Thymus (tissue), 11 donors: ENCODE data around the gene ARHGAP45. TPM values are rescaled to one million over a fixed set of nuclear protein-coding genes. Genes with fewer than 3 reads are reported as not detected.
"Not testable (repeated sequence)": the region's sequence is repeated elsewhere in the genome, so short reads cannot be mapped to it uniquely, and the experiment has no call there.

Experiments used
- DNase-seq, 9 donors: peaks; one replicate each; pipeline ENCODE4 v3.0.0-alpha.2; 2013; ENCODE audit warnings: low spot score in 9 of 9, low read depth in 6 of 9, missing footprints in 1 of 9
- H3K27ac ChIP-seq, 2 donors: one replicate each; pipeline ENCODE4 v1.5.1; 2013; ENCODE audit warnings: control low read depth in 1 of 2, low read depth in 1 of 2, low read length in 1 of 2, mild to moderate bottlenecking in 1 of 2, moderate library complexity in 1 of 2
- H3K27me3 ChIP-seq, 2 donors: one replicate each; pipeline ENCODE4 v1.5.1; 2013; ENCODE audit warnings: low read length in 1 of 2; ENCODE audit not compliant: control insufficient read depth in 2 of 2, insufficient read depth in 1 of 2
- H3K36me3 ChIP-seq, 2 donors: one replicate each; pipeline ENCODE4 v1.5.1; 2013; ENCODE audit warnings: low read length in 1 of 2, mild to moderate bottlenecking in 1 of 2, moderate library complexity in 1 of 2; ENCODE audit not compliant: control insufficient read depth in 2 of 2, insufficient read depth in 2 of 2
- H3K4me1 ChIP-seq, 2 donors: one replicate each; pipeline ENCODE4 v1.5.1; 2013; ENCODE audit warnings: low read length in 2 of 2; ENCODE audit not compliant: control insufficient read depth in 2 of 2, insufficient read depth in 2 of 2
- H3K4me3 ChIP-seq, 2 donors: one replicate each; pipeline ENCODE4 v1.5.1; 2013; ENCODE audit warnings: low read length in 2 of 2, control low read depth in 1 of 2, mild to moderate bottlenecking in 1 of 2
- H3K9me3 ChIP-seq, 2 donors: one replicate each; pipeline ENCODE4 v1.5.1; 2013; ENCODE audit warnings: low read length in 1 of 2, mild to moderate bottlenecking in 1 of 2; ENCODE audit not compliant: control insufficient read depth in 2 of 2, insufficient read depth in 1 of 2
- WGBS: extraction: QIAGEN DNeasy Blood & Tissue Kit; methylation state at CpG from one replicate; pipeline ENCODE4 v1.1.7; 2013; 5-methylcytosine and 5-hydroxymethylcytosine counted together
- polyA plus RNA-seq: library from polyadenylated mRNA; stranded (reverse); fragments of 200-250 nt; gene quantifications from one replicate; pipeline ENCODE4 v1.2.3, GENCODE V29; 2013
- total RNA-seq: library from RNA; stranded (reverse); fragments of 120-200 nt; gene quantifications from one replicate; pipeline ENCODE4 v1.2.4, GENCODE V29; 2013
- donor health status: healthy.

ARHGAP45 gene
- total and polyA plus RNA-seq, 2 donors, result 118 to 295 TPM

DNA sequence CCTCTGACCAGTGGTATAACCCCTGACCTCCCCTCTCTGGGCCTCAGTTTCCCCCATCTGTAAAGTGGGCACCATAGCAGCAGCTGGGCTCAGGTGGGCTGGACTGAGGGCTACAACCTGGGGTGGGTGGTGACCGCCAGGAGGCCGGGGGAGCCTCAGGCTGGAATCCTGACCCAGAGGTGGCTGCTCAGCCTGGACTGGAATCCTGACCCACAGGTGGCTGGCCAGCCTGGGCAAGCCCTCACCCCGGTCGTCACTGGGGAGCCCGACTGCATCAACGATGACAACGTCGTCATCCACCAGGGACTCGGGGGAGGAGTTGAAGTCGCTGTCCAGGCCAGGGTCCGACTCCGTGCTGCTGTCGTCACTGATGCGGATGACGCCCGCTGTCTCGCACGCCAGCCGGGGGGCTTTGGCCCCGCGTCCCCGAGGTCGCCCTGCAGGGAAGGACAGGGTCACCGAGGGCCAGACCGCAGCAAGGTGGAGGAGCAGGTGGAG lies 47.1 kb downstream of the ARHGAP45 start:
- H3K27me3 ChIP-seq, result no peaks in the 10 kb centered on the region
- H3K4me3 ChIP-seq, result no peak overlapping the region
- no peak overlapping the region for H3K27ac ChIP-seq
- no peak for DNase-seq
- H3K9me3 ChIP-seq, result no peaks in the 10 kb centered on the region
- H3K36me3 ChIP-seq, result peaks cover 61 to 87% of the 10 kb centered on the region in 2 donors
- WGBS, result 97% methylated on average over 25 of the region's 25 CpGs
- H3K4me1 ChIP-seq, result peaks cover 3 to 11% of the 10 kb centered on the region in 2 donors

DNA sequence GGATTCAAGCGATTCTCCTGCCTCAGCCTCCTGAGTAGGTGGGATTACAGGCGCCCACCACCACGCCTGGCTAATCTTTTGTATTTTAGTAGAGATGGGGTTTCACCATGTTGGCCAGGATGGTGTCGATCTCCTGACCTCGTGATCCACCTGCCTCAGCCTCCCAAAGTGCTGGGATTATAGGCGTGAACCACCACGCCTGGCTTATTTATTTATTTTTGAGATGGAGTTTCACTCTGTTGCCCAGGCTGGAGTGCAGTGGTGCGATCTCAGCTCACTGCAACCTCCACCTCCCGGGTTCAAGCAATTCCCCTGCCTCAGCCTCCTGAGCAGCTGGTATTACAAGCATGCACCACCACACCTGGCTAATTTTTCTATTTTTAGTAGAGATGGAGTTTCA lies 47.8 kb downstream of the ARHGAP45 start:
- H3K4me1 ChIP-seq, result peaks cover 3 to 11% of the 10 kb centered on the region in 2 donors
- DNase-seq, H3K27me3 ChIP-seq, H3K9me3 ChIP-seq, H3K27ac ChIP-seq, H3K4me3 ChIP-seq: not testable (repeated sequence)
- H3K36me3 ChIP-seq, result peaks cover 66 to 87% of the 10 kb centered on the region in 2 donors
- 97% methylated on average over 9 of the region's 9 CpGs for WGBS

GRCh38 chr19:1115646-1116420 lies 48.9 kb downstream of the ARHGAP45 start:
- H3K36me3 ChIP-seq, result peaks cover 68 to 85% of the 10 kb centered on the region in 2 donors
- no peaks in the 10 kb centered on the region for H3K27me3 ChIP-seq
- WGBS, result 97% methylated on average over 35 of the region's 35 CpGs
- no peak overlapping the region for H3K4me3 ChIP-seq
- no peaks in the 10 kb centered on the region for H3K9me3 ChIP-seq
- H3K27ac ChIP-seq, result no peak overlapping the region
- H3K4me1 ChIP-seq, result peaks cover 3 to 11% of the 10 kb centered on the region in 2 donors
- no peak for DNase-seq

- 97% methylated on average over 52 of the region's 52 CpGs for WGBS
- peaks cover 72 to 88% of the 10 kb centered on the region in 2 donors for H3K36me3 ChIP-seq
- H3K27me3 ChIP-seq, result no peaks in the 10 kb centered on the region
- H3K4me3 ChIP-seq, result no peak overlapping the region
- peaks cover 3 to 11% of the 10 kb centered on the region in 2 donors for H3K4me1 ChIP-seq
- H3K27ac ChIP-seq, result no peak overlapping the region
- DNase-seq, result no peak
- no peaks in the 10 kb centered on the region for H3K9me3 ChIP-seq
Observed at GRCh38 chr19:1116726-1117581, 50.0 kb downstream of the ARHGAP45 start.

GRCh38 chr19:1117654-1118053 lies 50.7 kb downstream of the ARHGAP45 start:
- WGBS, result 94% methylated on average over 16 of the region's 16 CpGs
- Histone ChIP-seq H3K36me3 (peaks cover 71 to 88% of the 10 kb centered on the region in 2 donors), H3K9me3 (no peaks in the 10 kb centered on the region), H3K27me3 (no peaks in the 10 kb centered on the region), H3K27ac (no peak overlapping the region), H3K4me1 (peaks cover 3 to 11% of the 10 kb centered on the region in 2 donors), H3K4me3 (no peak overlapping the region)
- DNase-seq, result no peak

- Histone ChIP-seq H3K27ac (no peak overlapping the region), H3K27me3 (no peaks in the 10 kb centered on the region), H3K4me3 (no peak overlapping the region), H3K36me3 (peaks cover 74 to 91% of the 10 kb centered on the region in 2 donors), H3K9me3 (peaks cover 0 to 4% of the 10 kb centered on the region in 2 donors), H3K4me1 (no peaks in the 10 kb centered on the region)
- WGBS, result 98% methylated on average over 34 of the region's 34 CpGs
- DNase-seq, result no peak
Observed at GRCh38 chr19:1118999-1119398, 52.0 kb downstream of the ARHGAP45 start.

DNA sequence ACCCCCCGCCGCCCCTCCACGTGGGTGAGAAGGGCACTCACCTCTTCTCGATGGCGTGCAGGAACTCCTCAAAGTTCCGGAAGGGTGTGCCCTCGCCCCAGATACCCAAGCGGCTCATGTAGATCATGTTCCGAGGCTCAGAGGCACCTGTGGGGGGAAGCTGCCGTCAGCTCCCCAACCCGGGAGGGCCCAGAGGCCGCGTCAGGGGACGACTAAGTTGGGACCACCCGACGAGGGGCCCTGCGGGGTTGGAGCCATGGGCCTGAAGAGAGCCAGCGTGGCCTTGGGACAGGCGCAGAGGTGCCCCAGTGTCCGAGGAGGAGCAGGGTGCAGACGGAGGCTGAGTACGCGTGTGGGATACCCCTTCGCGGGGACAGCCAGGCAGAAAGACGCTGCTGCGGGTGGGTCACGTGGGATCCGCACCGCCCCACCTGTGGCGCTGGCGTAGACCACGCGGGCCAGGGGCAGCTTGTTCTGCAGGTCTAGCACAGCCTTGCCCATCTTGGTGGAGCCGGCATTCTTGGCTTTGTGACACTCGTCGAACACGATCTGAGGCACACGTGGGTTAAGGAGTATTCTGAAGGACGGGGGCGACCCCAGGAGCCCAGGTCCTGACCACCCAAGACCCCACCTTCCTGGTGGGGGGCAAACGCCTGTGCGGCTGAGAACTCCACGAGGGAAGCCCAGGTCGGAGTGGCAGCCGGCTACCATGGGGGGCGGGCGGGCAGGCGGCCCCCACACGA lies 52.7 kb downstream of the ARHGAP45 start:
- Histone ChIP-seq H3K9me3 (peaks cover 0 to 4% of the 10 kb centered on the region in 2 donors), H3K4me3 (no peak overlapping the region), H3K4me1 (no peaks in the 10 kb centered on the region), H3K36me3 (peaks cover 78 to 93% of the 10 kb centered on the region in 2 donors), H3K27me3 (no peaks in the 10 kb centered on the region), H3K27ac (no peak overlapping the region)
- 98% methylated on average over 50 of the region's 50 CpGs for WGBS
- DNase-seq, result no peak

DNA sequence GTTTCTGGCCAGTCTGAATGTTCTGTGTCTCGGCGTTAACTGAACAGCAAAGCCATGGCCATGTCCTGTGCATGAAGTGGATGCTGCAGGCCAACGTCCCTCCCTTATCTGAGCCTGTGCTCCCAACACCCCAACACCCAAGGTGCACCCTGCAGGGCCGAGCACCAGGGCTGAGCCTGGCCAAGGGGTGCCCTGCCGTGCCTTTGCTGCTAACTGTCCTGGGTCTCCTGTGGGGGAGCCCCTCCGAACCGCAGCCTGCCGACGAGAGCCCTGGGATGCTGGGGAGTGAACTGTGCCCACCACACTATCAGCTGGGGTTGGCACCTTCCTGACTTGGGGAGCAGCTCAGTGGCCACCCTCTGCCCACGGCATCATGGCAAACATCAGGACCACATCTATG lies 54.4 kb downstream of the ARHGAP45 start:
- 98% methylated on average over 10 of the region's 10 CpGs for WGBS
- no peak for DNase-seq
- H3K9me3 ChIP-seq, result peaks cover 0 to 4% of the 10 kb centered on the region in 2 donors

More for the DNA sequence above, 54.4 kb downstream of the ARHGAP45 start:
- Histone ChIP-seq H3K36me3 (peaks cover 72 to 94% of the 10 kb centered on the region in 2 donors), H3K4me1 (no peaks in the 10 kb centered on the region), H3K27me3 (no peaks in the 10 kb centered on the region), H3K4me3 (no peak overlapping the region), H3K27ac (no peak overlapping the region)
